Sigmoid colon (tissue), 3 donors: ENCODE results near the gene PALMD.

Experiments
- CTCF ChIP-seq, 4 experiments: fragments of 450-650 bp in 3 of 4; fragments of 200-600 bp in 1 of 4; IDR thresholded peaks; one replicate each; pipeline ENCODE4 v1.5.1; 2016 to 2019; ENCODE audit warnings: antibody characterized with exemption in 4 of 4, mild to moderate bottlenecking in 3 of 4, moderate library complexity in 2 of 4
- POLR2A ChIP-seq, 2 donors: fragments of 450-650 bp; IDR thresholded peaks; one replicate each; pipeline ENCODE4 v1.6.1; 2016; ENCODE audit warnings: antibody characterized with exemption in 2 of 2, mild to moderate bottlenecking in 2 of 2, moderate library complexity in 2 of 2

- TF ChIP-seq POLR2A (IDR thresholded peaks at IDR 0.05) (no peak), CTCF (IDR thresholded peaks at IDR 0.05) (no peak)
Measured at GRCh38 chr1:99662539-99663080, 16.7 kb downstream of the PALMD start.
